Measurements from ENCODE around the gene GSK3B. TPM values are rescaled to one million over a fixed set of nuclear protein-coding genes. Genes with fewer than 3 reads are reported as not detected.

The GSK3B gene
- total and polyA plus RNA-seq, 2 donors (not counting 3 experiments of a cell fraction or from before 2014, with no cell fraction given): 22.1 to 50.1 TPM

GRCh38 chr3:120049881-120050539, 44.2 kb downstream of the GSK3B start:
- no TSS peak for BruUV-seq (replicated peaks)
- Histone ChIP-seq H3K27ac (ENCODE audit: insufficient read depth, low read depth, low read length) (no peak overlapping the region), H3K9me1 (replicated peaks; ENCODE audit: control insufficient read depth, extremely low read depth, insufficient read depth, low read length) (no peaks in the 10 kb centered on the region), H3K9ac (replicated peaks; ENCODE audit: extremely low read depth, insufficient read depth, low read length) (no peak overlapping the region), H3K9me3 (replicated peaks; ENCODE audit: control insufficient read depth, insufficient read depth, low read length) (no peaks in the 10 kb centered on the region), H4K20me1 (replicated peaks; ENCODE audit: control insufficient read depth, extremely low read depth, insufficient read depth, low read length) (peaks cover 28% of the 10 kb centered on the region), H2AFZ (ENCODE audit: low read depth, low read length) (no peak overlapping the region), H3K79me2 (ENCODE audit: control insufficient read depth, insufficient read depth, low read length) (peaks cover 95% of the 10 kb centered on the region), H3K36me3 (ENCODE audit: control insufficient read depth in 2 of 2, extremely low read depth in 1 of 2, insufficient read depth in 2 of 2, low read length in 2 of 2) (no peaks in the 10 kb centered on the region), H3K4me1 (ENCODE audit: control insufficient read depth, extremely low read depth, insufficient read depth, low read length) (no peaks in the 10 kb centered on the region), H3K4me3 (replicated peaks in 1 of 3; ENCODE audit: insufficient read depth in 1 of 3, low read depth in 1 of 3, low read length in 3 of 3) (no peak overlapping the region), H3K4me2 (ENCODE audit: insufficient read depth, low read length) (no peak overlapping the region), H3K27me3 (ENCODE audit: control insufficient read depth in 2 of 2, insufficient read depth in 2 of 2, low read length in 2 of 2) (no peaks in the 10 kb centered on the region)
- dilution Hi-C loops (cut with MboI; ENCODE audit: extremely low pct_ligation_motif_present, low sequenced_read_pairs) (no loop called here), intact Hi-C loops (cut with micrococcal nuclease) (no loop called here)
- CTCF ChIA-PET: interaction anchor here (1.0 to 1.2 kb wide), 2 partner anchors 34 to 43 kb away, joined by 3 read pairs; no protein-coding TSS in a partner anchor
- FAIRE-seq: no peak
- no peak for DNase-seq (ENCODE audit: low read depth, low spot score)
- TF ChIP-seq POLR2AphosphoS5 (IDR thresholded peaks at IDR 0.05; ENCODE audit: insufficient read depth, low read depth, low read length): no peak
- no peak for TF ChIP-seq EZH2 (IDR thresholded peaks at IDR 0.05; ENCODE audit: borderline replicate concordance, low read depth, low read length, severe bottlenecking)
- no peak for TF ChIP-seq FOS (IDR thresholded peaks at IDR 0.05; ENCODE audit: borderline replicate concordance, insufficient read depth, low read length)
- no peak for TF ChIP-seq MYC (IDR thresholded peaks at IDR 0.05; ENCODE audit: low read depth, low read length)
- no peak for TF ChIP-seq POLR2A (IDR thresholded peaks at IDR 0.05; ENCODE audit: low read depth, low read length)
- no peak for TF ChIP-seq JUN (IDR thresholded peaks at IDR 0.05; ENCODE audit: borderline replicate concordance, insufficient read depth, insufficient read length, low read depth)
- TF ChIP-seq MAX (IDR thresholded peaks at IDR 0.05; ENCODE audit: insufficient read depth, insufficient read length): no peak
- no peak for TF ChIP-seq GATA2 (IDR thresholded peaks at IDR 0.05; ENCODE audit: insufficient read depth, insufficient read length, low read depth, low read length)
- no peak for TF ChIP-seq CTCF (IDR thresholded peaks at IDR 0.05; ENCODE audit: extremely low read depth in 1 of 2, insufficient read depth in 1 of 2, low read depth in 1 of 2, low read length in 2 of 2)
- POLR2A ChIA-PET: interaction anchor here (0.5 kb wide), 1 partner anchor 12 kb away, joined by 4 read pairs; no protein-coding TSS in a partner anchor
